Activated naive CD8-positive, alpha-beta T cell treated with anti-CD3 and anti-CD28 coated beads, Interleukin-2, amount 50 U/mL, for 24 hours (primary cell): ENCODE results near the gene PCDHB1.
"Not testable (repeated sequence)": the region's sequence is repeated elsewhere in the genome, so short reads cannot be mapped to it uniquely, and the experiment has no call there.

ENCODE experiments used
- ATAC-seq: fragments of 150-1000 bp; cut with Tn5 transposase; one replicate; pipeline ENCODE4 v1.10.0; 2021
- DNase-seq: peaks from one replicate; pipeline ENCODE4 v3.0.0; 2021
- H3K27ac Mint-ChIP-seq: one replicate; pipeline ENCODE4 v1.8.0; 2021; ENCODE audit warnings: mild to moderate bottlenecking, mixed read lengths
- H3K27me3 Mint-ChIP-seq: one replicate; pipeline ENCODE4 v1.8.0; 2021; ENCODE audit warnings: mixed read lengths
- H3K36me3 Mint-ChIP-seq: one replicate; pipeline ENCODE4 v1.8.0; 2021; ENCODE audit warnings: low read depth, mixed read lengths
- H3K4me1 Mint-ChIP-seq: one replicate; pipeline ENCODE4 v1.8.0; 2021; ENCODE audit warnings: mixed read lengths
- H3K4me3 Mint-ChIP-seq: one replicate; pipeline ENCODE4 v1.8.0; 2021; ENCODE audit warnings: mild to moderate bottlenecking, moderate library complexity, mixed read lengths
- H3K9me3 Mint-ChIP-seq: one replicate; pipeline ENCODE4 v1.8.0; 2021; ENCODE audit warnings: mixed read lengths

PCDHB1 gene

DNA sequence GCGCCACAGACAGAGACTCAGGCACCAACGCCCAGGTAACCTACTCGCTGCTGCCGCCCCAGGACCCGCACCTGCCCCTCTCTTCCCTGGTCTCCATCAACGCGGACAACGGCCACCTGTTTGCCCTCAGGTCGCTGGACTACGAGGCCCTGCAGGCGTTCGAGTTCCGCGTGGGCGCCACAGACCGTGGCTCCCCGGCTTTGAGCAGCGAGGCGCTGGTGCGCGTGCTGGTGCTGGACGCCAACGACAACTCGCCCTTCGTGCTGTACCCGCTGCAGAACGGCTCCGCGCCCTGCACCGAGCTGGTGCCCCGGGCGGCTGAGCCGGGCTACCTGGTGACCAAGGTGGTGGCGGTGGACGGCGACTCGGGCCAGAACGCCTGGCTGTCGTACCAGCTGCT is 50.9 kb downstream of the PCDHB1 start:
- H3K36me3 Mint-ChIP-seq, H3K4me3 Mint-ChIP-seq, H3K27ac Mint-ChIP-seq, ATAC-seq, H3K4me1 Mint-ChIP-seq, DNase-seq: not testable (repeated sequence)
- Mint-ChIP-seq H3K27me3 (peaks cover 30% of the 10 kb centered on the region), H3K9me3 (peaks cover 25% of the 10 kb centered on the region)

DNA sequence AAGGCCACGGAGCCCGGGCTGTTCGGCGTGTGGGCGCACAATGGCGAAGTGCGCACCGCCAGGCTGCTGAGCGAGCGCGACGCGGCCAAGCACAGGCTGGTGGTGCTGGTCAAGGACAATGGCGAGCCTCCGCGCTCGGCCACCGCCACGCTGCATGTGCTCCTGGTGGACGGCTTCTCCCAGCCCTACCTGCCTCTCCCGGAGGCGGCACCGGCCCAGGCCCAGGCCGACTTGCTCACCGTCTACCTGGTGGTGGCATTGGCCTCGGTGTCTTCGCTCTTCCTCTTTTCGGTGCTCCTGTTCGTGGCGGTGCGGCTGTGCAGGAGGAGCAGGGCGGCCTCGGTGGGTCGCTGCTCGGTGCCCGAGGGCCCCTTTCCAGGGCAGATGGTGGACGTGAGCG is 51.3 kb downstream of the PCDHB1 start:
- H3K36me3 Mint-ChIP-seq, H3K4me1 Mint-ChIP-seq, ATAC-seq, DNase-seq, H3K4me3 Mint-ChIP-seq, H3K27ac Mint-ChIP-seq: not testable (repeated sequence)
- peaks cover 28% of the 10 kb centered on the region for H3K9me3 Mint-ChIP-seq
- H3K27me3 Mint-ChIP-seq, result peaks cover 26% of the 10 kb centered on the region

DNA sequence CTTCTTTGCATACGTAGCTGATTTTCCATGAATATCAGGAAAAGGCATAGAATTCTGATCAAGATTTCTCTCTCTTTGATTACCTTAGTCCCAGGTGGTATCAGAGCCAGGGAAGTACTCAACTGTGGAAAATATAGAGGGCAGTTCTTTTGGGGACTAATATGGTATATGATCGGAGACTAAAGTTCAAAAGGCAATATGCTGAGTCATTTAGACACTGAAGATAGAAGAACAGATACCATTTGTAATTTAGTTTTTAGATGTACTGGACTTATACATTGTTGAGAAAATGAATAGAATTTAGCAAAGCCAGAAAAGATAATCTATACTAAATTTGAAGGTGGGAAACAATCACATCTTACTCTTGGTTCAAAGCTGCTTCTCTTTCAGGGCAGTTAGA is 54.2 kb downstream of the PCDHB1 start:
- H3K4me3 Mint-ChIP-seq, result no peak overlapping the region
- ATAC-seq (no peak), DNase-seq (no peak)
- peaks cover 19% of the 10 kb centered on the region for H3K27me3 Mint-ChIP-seq
- H3K4me1 Mint-ChIP-seq, result no peaks in the 10 kb centered on the region
- no peak overlapping the region for H3K27ac Mint-ChIP-seq
- peaks cover 10% of the 10 kb centered on the region for H3K36me3 Mint-ChIP-seq
- H3K9me3 Mint-ChIP-seq, result peaks cover 20% of the 10 kb centered on the region
